Urinary bladder (tissue), 4 donors: ENCODE results near the gene SOX2. TPM values are rescaled to one million over a fixed set of nuclear protein-coding genes. Genes with fewer than 3 reads are reported as not detected.

Source experiments
- DNase-seq: peaks from one replicate; pipeline ENCODE4 v3.0.0-alpha.2; 2015; ENCODE audit errors: extremely low spot score
- H3K27ac ChIP-seq: one replicate; pipeline ENCODE4 v1.5.1; 2013; ENCODE audit warnings: low read depth, mild to moderate bottlenecking, moderate library complexity
- H3K36me3 ChIP-seq: one replicate; pipeline ENCODE4 v1.6.1; 2013; ENCODE audit warnings: mild to moderate bottlenecking, moderate library complexity; ENCODE audit not compliant: insufficient read depth
- H3K4me1 ChIP-seq: one replicate; pipeline ENCODE4 v1.6.1; 2013; ENCODE audit warnings: mild to moderate bottlenecking, moderate library complexity; ENCODE audit not compliant: insufficient read depth
- H3K4me3 ChIP-seq: one replicate; pipeline ENCODE4 v1.5.1; 2013; ENCODE audit warnings: low read depth, low read length
- WGBS: extraction: QIAGEN DNeasy Blood & Tissue Kit; methylation state at CpG from one replicate; pipeline ENCODE4 v1.1.7; 2013; 5-methylcytosine and 5-hydroxymethylcytosine counted together
- polyA plus RNA-seq: library from polyadenylated mRNA; stranded (reverse); fragments of 200-250 nt; gene quantifications from one replicate; pipeline ENCODE4 v1.2.3, GENCODE V29; 2013
- total RNA-seq: library from RNA; depleted of rRNA; stranded (reverse); fragments of >200 nt; gene quantifications from one replicate; pipeline ENCODE4 v1.2.3, GENCODE V29; 2014
- donor health status: healthy with polysubstance abuse.
- donor health status: healthy.

Gene SOX2
- total and polyA plus RNA-seq, 2 donors = 2.2 to 3.8 TPM

- Histone ChIP-seq H3K4me1 (no peaks in the 10 kb centered on the region), H3K36me3 (no peaks in the 10 kb centered on the region), H3K27ac (no peak overlapping the region), H3K4me3 (no peak overlapping the region)
- 48% methylated on average over 5 of the region's 5 CpGs for WGBS
- no peak for DNase-seq
Observed at GRCh38 chr3:181698263-181698954, 13.3 kb upstream of the SOX2 start.

DNA sequence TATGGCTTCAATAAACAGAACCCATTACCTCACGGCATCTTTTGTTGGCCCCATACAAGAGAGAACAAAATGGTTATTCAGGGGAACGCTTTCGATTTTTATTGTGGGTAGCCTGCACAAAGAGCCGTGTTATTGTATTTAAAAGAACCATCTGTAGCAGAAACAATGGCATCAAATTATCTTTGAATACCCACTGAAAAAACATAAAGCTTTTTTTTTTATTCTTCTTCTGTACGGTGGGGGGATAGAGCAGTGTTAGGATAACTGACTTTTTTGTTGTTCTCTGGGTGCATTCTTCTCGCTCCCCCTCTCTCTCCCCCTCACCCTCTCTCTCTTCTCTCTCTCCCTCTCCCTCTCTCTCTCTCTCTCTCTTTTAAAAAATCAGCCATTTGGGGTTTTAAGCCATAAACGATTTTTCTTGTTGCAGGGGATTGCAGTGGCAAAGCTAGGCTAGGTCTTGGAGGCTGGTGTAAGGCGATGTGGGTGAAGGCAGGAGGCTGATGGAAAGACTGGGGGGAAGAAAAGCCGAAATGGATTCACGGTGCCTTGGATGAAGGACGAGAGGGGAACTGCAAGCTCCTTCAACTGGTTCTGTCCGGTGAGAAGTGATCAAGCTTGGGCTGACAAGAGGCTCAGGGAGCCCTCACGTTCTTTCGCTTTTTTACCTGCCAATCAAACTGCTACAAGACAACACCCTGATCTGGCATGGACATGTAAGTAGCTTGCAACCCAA, 12.4 kb upstream of the SOX2 start:
- Histone ChIP-seq H3K4me1 (no peaks in the 10 kb centered on the region), H3K36me3 (no peaks in the 10 kb centered on the region), H3K27ac (no peak overlapping the region), H3K4me3 (no peak overlapping the region)
- 19% methylated on average over 14 of the region's 14 CpGs for WGBS
- DNase-seq = no peak

DNA sequence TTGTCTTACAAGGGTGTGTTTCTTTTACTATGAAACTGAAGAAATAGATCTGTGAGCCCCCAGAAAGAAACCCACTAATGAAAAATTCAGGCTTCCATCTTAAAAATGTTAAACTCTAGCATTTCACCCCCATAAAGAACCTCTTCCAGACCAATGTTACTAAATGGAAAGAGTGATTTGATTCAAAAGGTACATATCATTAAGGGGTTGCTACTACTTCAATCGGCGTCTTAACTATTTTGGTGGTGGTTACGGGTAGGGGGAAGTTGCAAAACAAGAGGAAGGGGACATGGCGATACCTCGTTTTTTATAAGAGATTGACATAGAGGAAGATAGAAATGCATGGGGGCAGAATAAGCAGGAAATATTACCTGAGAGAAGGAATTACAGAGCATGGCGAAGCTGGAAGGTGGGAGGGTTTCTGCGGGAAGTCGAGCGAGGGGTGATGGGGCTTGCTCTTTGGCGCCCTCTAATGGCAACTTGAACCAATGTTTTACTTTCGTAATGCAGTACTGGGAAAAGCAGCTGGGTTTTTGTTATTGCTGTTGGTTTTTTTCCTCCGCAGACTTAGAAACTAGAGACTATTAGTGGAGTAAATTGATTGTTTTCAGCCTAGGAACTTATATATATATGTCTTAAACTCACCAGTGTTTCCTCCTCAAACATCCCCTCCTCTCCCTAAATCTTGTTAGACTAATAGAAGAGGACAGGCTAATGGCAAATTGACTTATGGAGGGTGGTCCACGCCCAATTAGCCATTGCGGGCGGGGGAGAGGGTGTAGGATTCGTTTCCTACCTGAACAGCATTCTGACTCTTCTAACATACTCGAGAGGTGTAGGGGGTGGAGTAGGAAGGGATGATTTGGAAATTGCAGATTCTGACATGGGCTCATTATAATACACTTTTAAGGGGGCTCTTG, 11.3 kb upstream of the SOX2 start:
- Histone ChIP-seq H3K4me1 (no peaks in the 10 kb centered on the region), H3K36me3 (no peaks in the 10 kb centered on the region), H3K27ac (no peak overlapping the region), H3K4me3 (peak overlapping the region; percentile 20)
- WGBS = 6% methylated on average over 17 of the region's 17 CpGs
- DNase-seq = no peak

DNA sequence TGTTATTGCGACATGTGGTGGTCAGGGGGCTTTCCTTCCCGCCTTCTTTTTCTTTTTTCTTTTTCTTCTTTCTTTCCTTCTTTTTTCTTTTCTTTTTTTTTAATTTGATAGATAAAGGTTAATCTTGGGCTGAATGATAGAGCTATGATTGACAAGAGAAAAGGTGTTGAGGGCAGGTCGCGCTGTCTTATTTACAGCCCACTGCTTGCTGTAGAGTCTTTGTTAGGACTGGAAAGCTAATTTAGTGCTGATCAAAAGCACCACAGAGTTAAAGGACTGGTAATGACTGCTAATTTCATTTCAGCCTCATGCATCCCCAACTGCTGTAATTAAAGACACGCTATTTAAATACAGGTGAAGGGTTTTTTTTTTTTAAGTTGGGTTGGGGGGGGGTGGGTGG, 10.6 kb upstream of the SOX2 start:
- 9% methylated on average over 5 of the region's 5 CpGs for WGBS
- H3K4me1 ChIP-seq = no peaks in the 10 kb centered on the region
- no peaks in the 10 kb centered on the region for H3K36me3 ChIP-seq
- no peak overlapping the region for H3K4me3 ChIP-seq
- no peak for DNase-seq
- no peak overlapping the region for H3K27ac ChIP-seq

- H3K36me3 ChIP-seq = no peaks in the 10 kb centered on the region
- DNase-seq = no peak
- no peak overlapping the region for H3K27ac ChIP-seq
- H3K4me1 ChIP-seq = no peaks in the 10 kb centered on the region
- 5% methylated on average over 44 of the region's 44 CpGs for WGBS
- no peak overlapping the region for H3K4me3 ChIP-seq
Observed at GRCh38 chr3:181703601-181704420, 7.9 kb upstream of the SOX2 start.

DNA sequence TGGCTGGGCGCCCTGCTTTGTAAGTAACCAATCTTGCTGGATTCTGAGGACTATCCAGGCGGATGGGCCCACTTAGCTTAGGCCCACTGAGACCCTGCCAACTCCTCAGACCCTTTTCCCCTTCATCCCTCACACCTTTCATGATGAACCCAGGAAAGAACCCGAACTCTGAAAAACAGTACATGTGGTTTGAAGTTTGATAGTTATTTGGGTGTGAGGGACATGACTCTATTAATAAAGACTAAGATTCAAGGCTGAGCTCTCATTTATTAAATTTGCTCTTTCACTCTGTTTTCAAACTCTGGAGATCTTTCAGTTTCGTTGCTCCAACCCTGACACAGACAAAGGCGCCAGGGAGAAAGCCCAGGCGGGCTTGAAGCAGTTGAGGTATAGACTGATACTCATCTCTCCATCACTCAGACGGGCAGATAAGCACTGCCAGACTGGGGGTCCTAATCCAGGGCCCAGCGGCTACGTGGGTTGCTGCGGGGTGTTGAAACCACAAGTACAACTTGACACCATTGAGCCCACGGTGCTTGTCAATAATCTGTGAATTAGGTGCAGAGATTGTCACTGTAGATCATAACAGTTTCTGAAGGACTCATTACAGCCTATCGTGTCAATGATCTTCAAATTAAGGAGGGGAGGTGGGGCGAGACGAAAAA, 7.2 kb upstream of the SOX2 start:
- Histone ChIP-seq H3K4me1 (no peaks in the 10 kb centered on the region), H3K36me3 (no peaks in the 10 kb centered on the region), H3K27ac (no peak overlapping the region), H3K4me3 (no peak overlapping the region)
- DNase-seq = no peak
- 10% methylated on average over 14 of the region's 14 CpGs for WGBS

- Histone ChIP-seq H3K4me1 (no peaks in the 10 kb centered on the region), H3K4me3 (no peak overlapping the region), H3K27ac (no peak overlapping the region), H3K36me3 (no peaks in the 10 kb centered on the region)
- DNase-seq = no peak
- WGBS = 14% methylated on average over 8 of the region's 8 CpGs
Observed at GRCh38 chr3:181705086-181705480, 6.6 kb upstream of the SOX2 start.

DNA sequence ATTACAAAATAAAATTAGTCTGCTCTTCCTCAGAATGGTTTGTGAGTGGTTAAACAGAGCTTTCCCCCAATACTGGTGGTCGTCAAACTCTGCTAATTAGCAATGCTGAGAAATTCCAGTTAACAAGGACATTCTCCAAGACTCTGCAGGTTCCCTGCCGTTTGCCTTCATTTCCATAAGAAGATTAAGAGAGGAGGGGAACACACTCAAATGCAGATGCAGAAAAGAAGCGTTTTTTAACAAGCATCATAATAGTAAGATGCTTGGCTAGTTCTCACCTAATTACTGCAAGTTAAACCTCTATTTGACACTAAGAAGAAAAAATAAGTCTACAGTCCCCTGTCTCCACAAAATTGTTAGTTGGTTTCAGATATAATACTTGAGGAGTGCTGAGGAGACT, 3.7 kb upstream of the SOX2 start:
- peaks cover 3% of the 10 kb centered on the region for H3K4me1 ChIP-seq
- DNase-seq = no peak

GRCh38 chr3:181709537-181710279, 2.0 kb upstream of the SOX2 start:
- DNase-seq = no peak
- no peak overlapping the region for H3K27ac ChIP-seq

More for the DNA sequence above, 3.7 kb upstream of the SOX2 start:
- Histone ChIP-seq H3K36me3 (no peaks in the 10 kb centered on the region), H3K4me3 (no peak overlapping the region), H3K27ac (no peak overlapping the region)
- 7% methylated on average over 3 of the region's 3 CpGs for WGBS

DNA sequence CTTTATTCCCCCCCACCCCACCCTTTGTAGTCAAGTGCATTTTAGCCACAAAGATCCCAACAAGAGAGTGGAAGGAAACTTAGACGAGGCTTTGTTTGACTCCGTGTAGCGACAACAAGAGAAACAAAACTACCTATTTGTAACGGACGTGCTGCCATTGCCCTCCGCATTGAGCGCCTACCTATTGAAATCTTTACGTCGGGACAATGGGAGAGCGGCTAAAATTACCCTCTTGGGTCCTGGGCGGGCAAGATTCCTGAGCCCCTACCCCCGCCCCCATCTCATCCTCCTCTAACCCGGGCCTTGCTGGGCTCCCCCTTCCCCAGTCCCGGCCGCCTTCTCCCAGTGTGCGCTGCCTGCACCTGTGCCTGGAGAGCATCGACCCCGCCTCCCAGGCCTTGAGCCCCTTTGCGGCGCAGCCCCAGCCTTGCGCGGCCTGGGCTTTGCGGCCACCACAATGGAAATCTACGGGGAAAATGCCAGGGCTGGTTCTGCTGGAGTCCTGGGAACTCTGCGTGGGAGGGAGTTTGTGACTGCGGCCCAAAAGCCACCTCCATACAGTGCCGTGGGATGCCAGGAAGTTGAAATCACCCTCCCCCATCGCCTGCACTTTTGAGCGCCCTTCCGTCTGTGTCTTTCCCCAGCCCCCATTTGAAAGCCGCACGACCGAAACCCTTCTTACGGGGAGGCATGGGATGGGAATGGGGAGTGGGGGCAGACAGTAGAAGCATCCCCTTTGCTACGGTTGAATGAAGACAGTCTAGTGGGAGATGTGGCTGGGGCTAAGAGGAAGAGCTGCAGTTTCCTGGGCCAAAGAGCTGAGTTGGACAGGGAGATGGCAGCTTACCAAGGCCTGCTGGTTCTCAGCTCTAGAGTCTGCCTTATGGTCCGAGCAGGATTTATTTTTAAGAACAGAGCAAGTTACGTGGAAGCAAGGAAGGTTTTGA, 1.1 kb upstream of the SOX2 start:
- Histone ChIP-seq H3K36me3 (no peaks in the 10 kb centered on the region), H3K4me1 (peaks cover 3% of the 10 kb centered on the region), H3K27ac (no peak overlapping the region), H3K4me3 (no peak overlapping the region)
- WGBS = 13% methylated on average over 37 of the region's 37 CpGs
- DNase-seq = no peak

More at GRCh38 chr3:181709537-181710279, 2.0 kb upstream of the SOX2 start:
- Histone ChIP-seq H3K36me3 (no peaks in the 10 kb centered on the region), H3K4me3 (no peak overlapping the region), H3K4me1 (peaks cover 3% of the 10 kb centered on the region)
- WGBS = 3% methylated on average over 16 of the region's 16 CpGs

GRCh38 chr3:181712226-181712552, 464 bp downstream of the SOX2 start:
- WGBS = 2% methylated on average over 44 of the region's 44 CpGs
- no peaks in the 10 kb centered on the region for H3K36me3 ChIP-seq
- peak overlapping the region; percentile 45 for H3K4me3 ChIP-seq
- no peak overlapping the region for H3K27ac ChIP-seq
- no peak for DNase-seq
- peaks cover 3% of the 10 kb centered on the region for H3K4me1 ChIP-seq
